K562 (cell line): ENCODE measurements around the gene FAM83E. TPM values are rescaled to one million over a fixed set of nuclear protein-coding genes. Genes with fewer than 3 reads are reported as not detected.

ENCODE experiments used
- BRF1 ChIP-seq: IDR thresholded peaks from 3 replicates; pipeline ENCODE4 v1.6.1; 2011; ENCODE audit warnings: borderline replicate concordance, mild to moderate bottlenecking; ENCODE audit not compliant: insufficient read length; ENCODE audit errors: extremely low read depth
- CGGBP1 ChIP-seq: fragments of 250-450 bp; sonication (Bioruptor Pico); IDR thresholded peaks from 2 replicates; pipeline ENCODE4 v1.9.0; 2021; ENCODE audit warnings: mild to moderate bottlenecking
- CTCF ChIP-seq, 3 experiments: IDR thresholded peaks in 2 of 3; conservative IDR thresholded peaks in 1 of 3; 2 replicates each; pipeline ENCODE4 v1.5.1; 2011 to 2012; ENCODE audit warnings: low read length in 3 of 3, mild to moderate bottlenecking in 3 of 3, control low read depth in 2 of 3, improper control_type of control experiment in 1 of 3, inconsistent platforms in 1 of 3, low read depth in 1 of 3, mixed read lengths in 1 of 3, moderate library complexity in 1 of 3; ENCODE audit not compliant: insufficient read depth in 2 of 3
- DMBX1 ChIP-seq: fragments of 250-450 bp; sonication (Bioruptor Pico); IDR thresholded peaks from 2 replicates; pipeline ENCODE4 v1.8.0; 2022; ENCODE audit warnings: inconsistent platforms, mild to moderate bottlenecking, moderate library complexity, borderline replicate concordance
- DNMT1 ChIP-seq: fragments of 450-650 bp; IDR thresholded peaks from 2 replicates; pipeline ENCODE4 v1.6.1; 2016; ENCODE audit warnings: antibody characterized with exemption, mild to moderate bottlenecking
- ESRRA ChIP-seq: fragments of 450-650 bp; IDR thresholded peaks from 2 replicates; pipeline ENCODE4 v1.6.1; 2014; ENCODE audit warnings: low read depth, mild to moderate bottlenecking, moderate library complexity, borderline replicate concordance
- HLTF ChIP-seq: fragments of 450-650 bp; IDR thresholded peaks from 2 replicates; pipeline ENCODE4 v1.6.1; 2016
- JUN ChIP-seq, 2 experiments: sonication (generic) in 1 of 2; formaldehyde crosslinking in 1 of 2; IDR thresholded peaks; 2 replicates each; pipeline versions ENCODE4 v1.6.1 to v1.8.0; 2012 to 2022; ENCODE audit warnings: borderline replicate concordance in 2 of 2, mild to moderate bottlenecking in 2 of 2, improper control_type of control experiment in 1 of 2, low read depth in 1 of 2, low read length in 1 of 2, missing genetic modification reagents in 1 of 2
- MTF1 ChIP-seq: fragments of 250-450 bp; sonication (Bioruptor Pico); IDR thresholded peaks from 2 replicates; pipeline ENCODE4 v1.9.0; 2021; ENCODE audit warnings: moderate library complexity, mild to moderate bottlenecking, inconsistent platforms, borderline replicate concordance
- POLR2AphosphoS2 ChIP-seq: IDR thresholded peaks from 2 replicates; pipeline ENCODE4 v1.6.1; 2012; ENCODE audit warnings: low read length, improper control_type of control experiment
- POLR2B ChIP-seq: fragments of 450-650 bp; IDR thresholded peaks from 2 replicates; pipeline ENCODE4 v1.6.1; 2018; ENCODE audit warnings: low read depth; ENCODE audit not compliant: partially characterized antibody
- RCOR1 ChIP-seq, 2 experiments: IDR thresholded peaks; 2 replicates each; pipeline ENCODE4 v1.6.1; 2012; ENCODE audit warnings: low read depth in 2 of 2, low read length in 2 of 2, borderline replicate concordance in 1 of 2, improper control_type of control experiment in 1 of 2
- SMAD3 ChIP-seq: fragments of 450-650 bp; formaldehyde crosslinking; conservative IDR thresholded peaks from 2 replicates; pipeline ENCODE4 v1.4.0; 2020; ENCODE audit warnings: mild to moderate bottlenecking
- SUPT5H ChIP-seq: fragments of 450-650 bp; IDR thresholded peaks from 2 replicates; pipeline ENCODE4 v1.6.1; 2016
- TBL1XR1 ChIP-seq, 2 experiments: IDR thresholded peaks; 2 replicates each; pipeline ENCODE4 v1.6.1; 2012; ENCODE audit warnings: improper control_type of control experiment in 2 of 2, low read length in 2 of 2, mild to moderate bottlenecking in 1 of 2
- TOE1 ChIP-seq, 2 experiments: fragments of 450-650 bp in 1 of 2; sonication (generic) in 1 of 2; formaldehyde crosslinking in 1 of 2; IDR thresholded peaks; 2 replicates each; pipeline versions ENCODE4 v1.7.1 to v1.8.0; 2016 to 2022; ENCODE audit warnings: borderline replicate concordance in 2 of 2, mild to moderate bottlenecking in 2 of 2, antibody characterized with exemption in 1 of 2, inconsistent platforms in 1 of 2, low read depth in 1 of 2, missing genetic modification reagents in 1 of 2, moderate library complexity in 1 of 2
- ZBTB7A ChIP-seq: IDR thresholded peaks from 2 replicates; pipeline ENCODE4 v1.6.1; 2011; ENCODE audit warnings: low read depth, mild to moderate bottlenecking, low read length, moderate library complexity, borderline replicate concordance; ENCODE audit not compliant: control insufficient read depth
- ZNF212 ChIP-seq: fragments of 450-650 bp; formaldehyde crosslinking; IDR thresholded peaks from 2 replicates; pipeline ENCODE4 v1.4.0; 2020; ENCODE audit warnings: mild to moderate bottlenecking
- ZNF263 ChIP-seq: sonication (generic); formaldehyde crosslinking; IDR thresholded peaks from 2 replicates; pipeline ENCODE4 v1.8.0; 2022; ENCODE audit warnings: mild to moderate bottlenecking, missing genetic modification reagents, borderline replicate concordance
- ZNF561 ChIP-seq: fragments of 450-650 bp; formaldehyde crosslinking; conservative IDR thresholded peaks from 2 replicates; pipeline ENCODE4 v1.4.0; 2020; ENCODE audit warnings: mild to moderate bottlenecking, moderate library complexity
- ZNF740 ChIP-seq, 3 experiments: fragments of 200-800 bp in 1 of 3; sonication (Bioruptor generic) in 1 of 3; sonication (generic) in 1 of 3; formaldehyde crosslinking in 1 of 3; IDR thresholded peaks; 2 replicates each; pipeline versions ENCODE4 v1.6.1 to v1.8.0; 2016 to 2022; ENCODE audit warnings: mild to moderate bottlenecking in 2 of 3, missing compliant biosample characterization in 2 of 3, missing genetic modification characterization in 2 of 3, missing genetic modification reagents in 1 of 3
- ZNF75A ChIP-seq: fragments of 450-650 bp; formaldehyde crosslinking; IDR thresholded peaks from 2 replicates; pipeline ENCODE4 v1.4.0; 2020; ENCODE audit warnings: mild to moderate bottlenecking
- ZNF830 ChIP-seq: fragments of 250-450 bp; sonication (Bioruptor Pico); IDR thresholded peaks from 2 replicates; pipeline ENCODE4 v1.5.0; 2021; ENCODE audit warnings: mild to moderate bottlenecking
- polyA plus RNA-seq, 8 experiments: library from polyadenylated mRNA; depleted of rRNA in 4 of 8; stranded (reverse) in 5 of 8; unstranded in 3 of 8; fragments of >200 nt; fragmentation: Nextera tagmentation in 2 of 8; fragmentation: Illumina TruSeq in 1 of 8; extraction: Ambion mirVana in 2 of 8; extraction: Trizol in 1 of 8; gene quantifications; 2 replicates each; pipeline versions ENCODE4 v1.2.1 to v1.2.3, GENCODE V29; 2011 to 2014; ENCODE audit warnings: inconsistent platforms in 1 of 8, missing spikeins in 1 of 8
- total RNA-seq, 7 experiments: library from RNA; depleted of rRNA in 6 of 7; stranded (reverse); fragments of >200 nt in 6 of 7; fragmentation: Illumina TruSeq in 2 of 7; extraction: Trizol in 2 of 7; gene quantifications; 2 replicates each; pipeline versions ENCODE4 v1.2.1 to v1.2.3, GENCODE V29; 2011 to 2021; ENCODE audit warnings: low replicate concordance in 1 of 7

FAM83E gene
- total and polyA plus RNA-seq, 9 of the 15 experiments (the other 6 are each of a cell fraction or from before 2014, with no cell fraction given) = 0.15 to 0.87 (median 0.29) TPM; not detected in 4

- TF ChIP-seq DMBX1 (CRISPR knock-in tag) (peak; percentile 16; the same call in 1 of the 2 replicates), POLR2B (peak; percentile 96), ESRRA (peak; percentile 74; the same call in 1 of the 2 replicates), HLTF (0 out of 2 replicates have a peak, but pooled peaks have one; percentile 85), DNMT1 (no peak), ZNF561 (CRISPR knock-in tag) (no peak), POLR2AphosphoS2 (peak; percentile 88), ZNF740 (CRISPR knock-in tag; IDR thresholded peaks at IDR 0.05) (no peak), ZNF740 (tag; IDR thresholded peaks at IDR 0.05) (no peak), CGGBP1 (CRISPR knock-in tag) (no peak), MTF1 (CRISPR knock-in tag) (no peak), ZNF830 (peak; percentile 76; the same call in 1 of the 2 replicates), SMAD3 (CRISPR knock-in tag) (no peak), CTCF (IDR thresholded peaks at IDR 0.05 in 2 of 3, conservative IDR thresholded peaks at IDR 0.05 in 1 of 3; ENCODE audit: insufficient read depth in 2 of 3, low read depth in 1 of 3, low read length in 3 of 3) (peak in 1 of 3 experiments; percentile 2; a peak in 1 of 6 replicates), RCOR1 (IDR thresholded peaks at IDR 0.05; ENCODE audit: borderline replicate concordance in 1 of 2, low read depth in 2 of 2, low read length in 2 of 2) (peak in 1 of 2 experiments; percentile 98; a peak in 2 of 4 replicates), TOE1 (IDR thresholded peaks at IDR 0.05; ENCODE audit: borderline replicate concordance) (peak; percentile 17), TOE1 (CRISPR knock-in tag; IDR thresholded peaks at IDR 0.05; ENCODE audit: borderline replicate concordance, low read depth) (no peak), ZNF263 (peak; percentile 80; the same call in 1 of the 2 replicates), ZBTB7A (no peak), ZNF212 (CRISPR knock-in tag) (no peak), SUPT5H (peak; percentile 99), JUN (IDR thresholded peaks at IDR 0.05; ENCODE audit: borderline replicate concordance, low read depth, low read length) (peak; percentile 63; the same call in 1 of the 2 replicates), JUN (CRISPR knock-in tag; IDR thresholded peaks at IDR 0.05; ENCODE audit: borderline replicate concordance) (0 out of 2 replicates have a peak, but pooled peaks have one; percentile 65), ZNF75A (CRISPR knock-in tag) (no peak), BRF1 (no peak), TBL1XR1 (IDR thresholded peaks at IDR 0.05; ENCODE audit: low read length in 2 of 2) (peak; percentile 77 to 94; a peak in 3 of 4 replicates)
Observed at GRCh38 chr19:48618916-48619691, 4.2 kb upstream of the FAM83E start, which contains the start of the genes RPL18 and SPHK2 (continued).
